PFSK-1 (cell line): ENCODE results near the gene USP13.

Source experiments
- FOXP2 ChIP-seq: optimal IDR thresholded peaks from 2 replicates; pipeline ENCODE3; 2011; ENCODE audit warnings: borderline replicate concordance, control low read depth, inconsistent platforms; ENCODE audit not compliant: insufficient read depth; ENCODE audit errors: extremely low read length, extremely low read depth
- POLR2AphosphoS5 ChIP-seq: IDR thresholded peaks from 2 replicates; pipeline ENCODE4 v1.6.1; 2012; ENCODE audit warnings: low read depth, mild to moderate bottlenecking, control low read depth, low read length, moderate library complexity
- REST ChIP-seq, 2 experiments: IDR thresholded peaks; 2 replicates each; pipeline versions ENCODE4 v1.6.1 to v1.8.0; 2011 to 2012; ENCODE audit warnings: low read depth in 2 of 2, low read length in 2 of 2, control low read depth in 1 of 2, inconsistent platforms in 1 of 2, mild to moderate bottlenecking in 1 of 2, moderate library complexity in 1 of 2; ENCODE audit not compliant: insufficient read depth in 1 of 2
- SIN3A ChIP-seq: IDR thresholded peaks from 2 replicates; pipeline ENCODE4 v1.6.1; 2012; ENCODE audit warnings: mild to moderate bottlenecking, low read length, moderate library complexity, borderline replicate concordance; ENCODE audit not compliant: insufficient read depth
- TAF1 ChIP-seq: IDR thresholded peaks from 2 replicates; pipeline ENCODE4 v1.6.1; 2012; ENCODE audit warnings: low read length, control low read depth, borderline replicate concordance; ENCODE audit not compliant: insufficient read depth

GRCh38 chr3:179772297-179772696 is 119.5 kb downstream of the USP13 start:
- no peak for TF ChIP-seq POLR2AphosphoS5
- TF ChIP-seq TAF1: no peak
- no peak for TF ChIP-seq REST (IDR thresholded peaks at IDR 0.05; ENCODE audit: insufficient read depth in 1 of 2, low read depth in 2 of 2, low read length in 2 of 2)
- no peak for TF ChIP-seq SIN3A
- no peak for TF ChIP-seq FOXP2
